ENCODE results near the gene CDK8. TPM values are rescaled to one million over a fixed set of nuclear protein-coding genes. Genes with fewer than 3 reads are reported as not detected.
"Not testable (repeated sequence)": the region's sequence is repeated elsewhere in the genome, so short reads cannot be mapped to it uniquely, and the experiment has no call there.

CDK8 gene
- total RNA-seq, 6 experiments from 2014 or later, result 15.1 to 19.3 (median 17.4) TPM

GRCh38 chr13:26305676-26306075 is 51.7 kb downstream of the CDK8 start:
- DNase-seq, result no peak
- H3K36me3 Mint-ChIP-seq (ENCODE audit: low read depth), result peaks cover 9% of the 10 kb centered on the region

GRCh38 chr13:26307701-26308100 is 53.8 kb downstream of the CDK8 start:
- TF ChIP-seq CTCF (IDR thresholded peaks at IDR 0.05), result no peak
- no peak overlapping the region for H3K4me3 Mint-ChIP-seq
- peaks cover 16% of the 10 kb centered on the region for H3K36me3 Mint-ChIP-seq (ENCODE audit: low read depth)
- no peaks in the 10 kb centered on the region for H3K27me3 Mint-ChIP-seq (ENCODE audit: insufficient read depth)
- no peak overlapping the region for H3K27ac Mint-ChIP-seq
- no peak for DNase-seq
- peaks cover 15% of the 10 kb centered on the region for H3K4me1 Mint-ChIP-seq (ENCODE audit: low read depth)
- H3K9me3 Mint-ChIP-seq, result no peaks in the 10 kb centered on the region

More at GRCh38 chr13:26305676-26306075, 51.7 kb downstream of the CDK8 start:
- no peak for TF ChIP-seq CTCF (IDR thresholded peaks at IDR 0.05)
- H3K27ac Mint-ChIP-seq, result no peak overlapping the region
- H3K9me3 Mint-ChIP-seq, result no peaks in the 10 kb centered on the region
- H3K27me3 Mint-ChIP-seq (ENCODE audit: insufficient read depth), result no peaks in the 10 kb centered on the region
- H3K4me1 Mint-ChIP-seq (ENCODE audit: low read depth), result peaks cover 35% of the 10 kb centered on the region
- H3K4me3 Mint-ChIP-seq, result no peak overlapping the region

GRCh38 chr13:26308250-26308649 is 54.3 kb downstream of the CDK8 start:
- TF ChIP-seq CTCF (IDR thresholded peaks at IDR 0.05), result no peak
- Mint-ChIP-seq H3K27me3 (ENCODE audit: insufficient read depth) (no peaks in the 10 kb centered on the region), H3K9me3 (no peaks in the 10 kb centered on the region), H3K4me3 (no peak overlapping the region), H3K36me3 (ENCODE audit: low read depth) (peaks cover 16% of the 10 kb centered on the region), H3K27ac (no peak overlapping the region), H3K4me1 (ENCODE audit: low read depth) (peaks cover 12% of the 10 kb centered on the region; the same call in 1 of the 2 replicates)
- no peak for DNase-seq

- Mint-ChIP-seq H3K4me1 (ENCODE audit: low read depth) (peaks cover 12% of the 10 kb centered on the region; the same call in 1 of the 2 replicates), H3K27ac (no peak overlapping the region), H3K9me3 (no peaks in the 10 kb centered on the region), H3K27me3 (ENCODE audit: insufficient read depth) (no peaks in the 10 kb centered on the region), H3K4me3 (no peak overlapping the region), H3K36me3 (ENCODE audit: low read depth) (peaks cover 16% of the 10 kb centered on the region)
- no peak for TF ChIP-seq CTCF (IDR thresholded peaks at IDR 0.05)
- no peak for DNase-seq
These were observed 54.9 kb downstream of the CDK8 start for GRCh38 chr13:26308836-26309235.

- Mint-ChIP-seq H3K27me3 (ENCODE audit: insufficient read depth) (no peaks in the 10 kb centered on the region), H3K4me3 (no peak overlapping the region), H3K36me3 (ENCODE audit: low read depth) (peaks cover 16% of the 10 kb centered on the region), H3K4me1 (ENCODE audit: low read depth) (peaks cover 11% of the 10 kb centered on the region; the same call in 1 of the 2 replicates), H3K27ac (no peak overlapping the region), H3K9me3 (no peaks in the 10 kb centered on the region)
- DNase-seq, result no peak
- TF ChIP-seq CTCF (IDR thresholded peaks at IDR 0.05), result no peak
These were observed 56.1 kb downstream of the CDK8 start for GRCh38 chr13:26310003-26310402.

- H3K36me3 Mint-ChIP-seq (ENCODE audit: low read depth), result peaks cover 16% of the 10 kb centered on the region
- DNase-seq, result no peak
- H3K4me3 Mint-ChIP-seq, result no peak overlapping the region
- no peaks in the 10 kb centered on the region for H3K27me3 Mint-ChIP-seq (ENCODE audit: insufficient read depth)
- no peak overlapping the region for H3K27ac Mint-ChIP-seq
- H3K4me1 Mint-ChIP-seq (ENCODE audit: low read depth), result peaks cover 6% of the 10 kb centered on the region; the same call in 1 of the 2 replicates
- no peak for TF ChIP-seq CTCF (IDR thresholded peaks at IDR 0.05)
- H3K9me3 Mint-ChIP-seq, result no peaks in the 10 kb centered on the region
These were observed 56.5 kb downstream of the CDK8 start for GRCh38 chr13:26310470-26310869.

- H3K4me3 Mint-ChIP-seq, result not testable (repeated sequence)
These were observed 58.1 kb downstream of the CDK8 start for GRCh38 chr13:26312019-26312418.

GRCh38 chr13:26316095-26316494 is 62.2 kb downstream of the CDK8 start:
- H3K9me3 Mint-ChIP-seq; H3K4me3 Mint-ChIP-seq; H3K27ac Mint-ChIP-seq; H3K27me3 Mint-ChIP-seq (ENCODE audit: insufficient read depth); H3K4me1 Mint-ChIP-seq (ENCODE audit: low read depth); DNase-seq: not testable (repeated sequence)
- peaks cover 12% of the 10 kb centered on the region for H3K36me3 Mint-ChIP-seq (ENCODE audit: low read depth)

More at GRCh38 chr13:26312019-26312418, 58.1 kb downstream of the CDK8 start:
- not testable (repeated sequence) for DNase-seq; H3K9me3 Mint-ChIP-seq; H3K27ac Mint-ChIP-seq; H3K27me3 Mint-ChIP-seq (ENCODE audit: insufficient read depth); H3K4me1 Mint-ChIP-seq (ENCODE audit: low read depth)
- peaks cover 16% of the 10 kb centered on the region for H3K36me3 Mint-ChIP-seq (ENCODE audit: low read depth)
